ENCODE data around the gene FAT4. TPM values are rescaled to one million over a fixed set of nuclear protein-coding genes. Genes with fewer than 3 reads are reported as not detected.

FAT4 gene
- total RNA-seq, 6 donors from 2014 or later = 11.3 to 26.9 (median 16.1) TPM

DNA sequence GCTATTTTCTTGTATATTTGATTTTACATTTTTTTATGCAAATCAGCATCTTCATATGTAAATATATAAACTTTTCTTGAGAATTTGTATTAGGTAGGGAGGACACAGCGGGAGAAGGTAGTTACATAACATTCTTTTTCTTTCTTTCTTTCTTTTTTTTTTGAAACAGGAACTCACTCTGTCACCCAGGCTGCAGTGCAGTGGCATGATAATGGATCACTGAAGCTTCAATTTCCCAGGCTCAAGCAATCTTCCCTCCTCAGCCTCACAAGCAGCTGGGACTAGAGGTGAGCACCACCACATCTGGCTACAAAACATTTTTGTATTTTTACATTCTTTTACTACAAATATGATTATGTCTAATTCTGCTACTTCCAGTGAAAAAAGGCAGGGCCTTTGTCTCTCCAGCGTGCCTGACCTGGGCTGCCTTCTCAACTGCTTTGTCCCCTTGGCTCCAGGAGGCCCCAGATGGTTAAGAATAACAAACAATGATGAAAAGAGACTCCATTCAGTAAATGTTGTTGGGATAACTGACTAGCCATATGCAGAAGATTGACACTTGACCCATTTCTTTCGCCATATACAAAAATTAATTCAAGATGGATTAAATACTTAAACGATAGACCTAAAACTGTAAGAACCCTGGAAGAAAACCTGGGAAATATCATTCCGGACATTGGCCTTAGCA, 46.5 kb upstream of the FAT4 start:
- no peaks in the 10 kb centered on the region for H3K9me3 ChIP-seq
- no peak for TF ChIP-seq POLR2A (IDR thresholded peaks at IDR 0.05)
- TF ChIP-seq, protein P1, sequence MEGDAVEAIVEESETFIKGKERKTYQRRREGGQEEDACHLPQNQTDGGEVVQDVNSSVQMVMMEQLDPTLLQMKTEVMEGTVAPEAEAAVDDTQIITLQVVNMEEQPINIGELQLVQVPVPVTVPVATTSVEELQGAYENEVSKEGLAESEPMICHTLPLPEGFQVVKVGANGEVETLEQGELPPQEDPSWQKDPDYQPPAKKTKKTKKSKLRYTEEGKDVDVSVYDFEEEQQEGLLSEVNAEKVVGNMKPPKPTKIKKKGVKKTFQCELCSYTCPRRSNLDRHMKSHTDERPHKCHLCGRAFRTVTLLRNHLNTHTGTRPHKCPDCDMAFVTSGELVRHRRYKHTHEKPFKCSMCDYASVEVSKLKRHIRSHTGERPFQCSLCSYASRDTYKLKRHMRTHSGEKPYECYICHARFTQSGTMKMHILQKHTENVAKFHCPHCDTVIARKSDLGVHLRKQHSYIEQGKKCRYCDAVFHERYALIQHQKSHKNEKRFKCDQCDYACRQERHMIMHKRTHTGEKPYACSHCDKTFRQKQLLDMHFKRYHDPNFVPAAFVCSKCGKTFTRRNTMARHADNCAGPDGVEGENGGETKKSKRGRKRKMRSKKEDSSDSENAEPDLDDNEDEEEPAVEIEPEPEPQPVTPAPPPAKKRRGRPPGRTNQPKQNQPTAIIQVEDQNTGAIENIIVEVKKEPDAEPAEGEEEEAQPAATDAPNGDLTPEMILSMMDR (IDR thresholded peaks at IDR 0.05) = no peak
- TF ChIP-seq POLR2AphosphoS5 (IDR thresholded peaks at IDR 0.05) = no peak
- no peak for TF ChIP-seq EP300 (IDR thresholded peaks at IDR 0.05)
- no peak overlapping the region for H3K27ac ChIP-seq
- no peak for ATAC-seq (ENCODE audit: low FRiP score in 2 of 2)
- H3K4me1 ChIP-seq = peaks cover 0 to 5% (median 0%) of the 10 kb centered on the region in 4 donors
- 86 to 89% methylated on average over 5 of the region's 5 CpGs for WGBS, 2 donors
- no peaks in the 10 kb centered on the region for H3K27me3 ChIP-seq
- DNase-seq = no peak
- no peak overlapping the region for H3K4me3 ChIP-seq
- H3K36me3 ChIP-seq = no peaks in the 10 kb centered on the region

DNA sequence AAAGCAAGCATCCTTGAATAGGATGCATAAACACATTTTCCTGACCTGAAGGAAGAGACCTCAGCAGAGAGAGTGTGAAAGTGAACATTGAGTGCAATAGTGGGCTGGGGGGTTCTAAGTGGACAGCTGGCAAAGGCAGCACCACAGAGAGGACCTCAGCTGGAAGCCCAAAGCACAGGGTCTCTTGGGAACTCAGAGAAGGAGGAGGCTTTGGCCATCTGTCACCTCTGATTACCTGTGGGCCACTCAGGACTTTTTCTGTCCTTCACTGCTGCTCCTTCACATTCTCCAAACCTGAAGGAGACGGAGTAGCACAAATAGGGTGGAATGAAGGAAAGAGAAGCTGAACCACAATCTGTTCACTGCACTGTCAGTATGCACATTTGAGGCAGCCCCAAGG, 37.9 kb upstream of the FAT4 start:
- no peak overlapping the region for H3K27ac ChIP-seq
- WGBS, 2 donors = 85 to 93% methylated on average over 1 of the region's 1 CpG
- H3K9me3 ChIP-seq = no peaks in the 10 kb centered on the region
- DNase-seq = no peak
- no peaks in the 10 kb centered on the region for H3K4me1 ChIP-seq
- H3K36me3 ChIP-seq = no peaks in the 10 kb centered on the region
- no peak overlapping the region for H3K4me3 ChIP-seq
- no peaks in the 10 kb centered on the region for H3K27me3 ChIP-seq
- no peak for TF ChIP-seq EP300 (IDR thresholded peaks at IDR 0.05)
- no peak for TF ChIP-seq POLR2AphosphoS5 (IDR thresholded peaks at IDR 0.05)
- TF ChIP-seq, protein P1 (IDR thresholded peaks at IDR 0.05) = no peak
- TF ChIP-seq POLR2A (IDR thresholded peaks at IDR 0.05) = no peak
- no peak for ATAC-seq (ENCODE audit: low FRiP score in 2 of 2)

DNA sequence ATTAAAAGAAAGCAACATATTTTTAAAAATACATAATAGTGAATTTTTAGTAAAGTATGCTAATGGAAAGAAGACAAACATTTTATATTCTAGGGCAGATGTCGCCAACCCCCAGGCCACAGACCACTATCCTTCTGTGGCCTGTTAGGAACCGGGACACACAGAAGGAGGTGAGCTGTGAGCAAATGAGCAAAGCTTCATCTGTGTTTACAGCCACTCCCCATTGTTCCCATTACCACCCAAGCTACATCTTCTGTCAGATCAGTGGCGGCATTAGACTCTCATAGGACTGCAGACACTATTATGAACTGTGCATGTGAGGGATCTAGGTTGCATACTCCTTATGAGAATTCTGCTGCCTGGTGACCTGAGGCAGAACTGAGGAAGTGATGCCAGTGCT, 37.0 kb upstream of the FAT4 start:
- H3K4me1 ChIP-seq = no peaks in the 10 kb centered on the region
- no peak for DNase-seq
- no peaks in the 10 kb centered on the region for H3K36me3 ChIP-seq
- ATAC-seq (ENCODE audit: low FRiP score in 2 of 2) = no peak
- 95 to 100% methylated on average over 3 of the region's 3 CpGs for WGBS, 2 donors
- TF ChIP-seq POLR2A (IDR thresholded peaks at IDR 0.05) (no peak), EP300 (IDR thresholded peaks at IDR 0.05) (no peak), POLR2AphosphoS5 (IDR thresholded peaks at IDR 0.05) (no peak)
- TF ChIP-seq, protein P1 (IDR thresholded peaks at IDR 0.05) = no peak
- H3K27me3 ChIP-seq = no peaks in the 10 kb centered on the region
- no peak overlapping the region for H3K4me3 ChIP-seq
- no peak overlapping the region for H3K27ac ChIP-seq
- no peaks in the 10 kb centered on the region for H3K9me3 ChIP-seq

DNA sequence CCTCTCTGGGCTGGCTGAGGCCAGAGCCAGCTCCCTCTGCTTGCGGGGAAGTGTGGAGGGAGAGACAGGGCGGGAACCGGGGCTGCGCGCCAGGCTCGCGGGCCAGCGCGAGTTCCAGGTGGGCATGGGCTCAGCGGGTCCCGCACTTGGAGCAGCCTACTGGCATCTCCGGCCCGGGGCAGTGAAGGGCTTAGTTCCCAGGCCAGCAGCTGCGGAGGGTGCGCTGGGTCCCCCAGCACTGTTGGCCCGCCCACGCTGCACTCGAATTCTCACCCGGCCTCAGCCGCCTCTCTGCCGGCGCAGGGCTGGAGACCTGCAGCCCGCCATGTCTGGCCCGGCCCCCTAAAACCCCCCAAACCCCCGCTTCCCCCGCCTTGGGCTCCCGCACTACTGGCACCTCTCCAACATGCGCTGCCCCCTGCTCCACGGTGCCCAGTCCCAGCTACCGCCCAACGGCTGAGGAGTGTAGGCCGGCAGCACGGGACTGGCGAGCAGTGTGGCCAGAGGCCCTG, 33.8 kb upstream of the FAT4 start:
- Histone ChIP-seq H3K4me3 (no peak overlapping the region), H3K27me3 (no peaks in the 10 kb centered on the region), H3K36me3 (no peaks in the 10 kb centered on the region), H3K4me1 (peaks cover 0 to 7% (median 3%) of the 10 kb centered on the region in 4 donors), H3K27ac (no peak overlapping the region), H3K9me3 (no peaks in the 10 kb centered on the region)
- DNase-seq (peak in 1 of 2 donors; percentile 74), ATAC-seq (ENCODE audit: low FRiP score in 2 of 2) (peak in 1 of 2 donors; percentile 53)
- WGBS, 2 donors = 95 to 98% methylated on average over 28 to 34 of the region's 34 CpGs
- TF ChIP-seq POLR2A (IDR thresholded peaks at IDR 0.05) (no peak), EP300 (IDR thresholded peaks at IDR 0.05) (no peak), POLR2AphosphoS5 (IDR thresholded peaks at IDR 0.05) (no peak)
- TF ChIP-seq, protein P1 (IDR thresholded peaks at IDR 0.05) = no peak
